ENCODE results near the gene DNAJB13. TPM values are rescaled to one million over a fixed set of nuclear protein-coding genes. Genes with fewer than 3 reads are reported as not detected.

The DNAJB13 gene
- total RNA-seq, 2 experiments from 2014 or later: 0.37 to 0.57 TPM

DNA sequence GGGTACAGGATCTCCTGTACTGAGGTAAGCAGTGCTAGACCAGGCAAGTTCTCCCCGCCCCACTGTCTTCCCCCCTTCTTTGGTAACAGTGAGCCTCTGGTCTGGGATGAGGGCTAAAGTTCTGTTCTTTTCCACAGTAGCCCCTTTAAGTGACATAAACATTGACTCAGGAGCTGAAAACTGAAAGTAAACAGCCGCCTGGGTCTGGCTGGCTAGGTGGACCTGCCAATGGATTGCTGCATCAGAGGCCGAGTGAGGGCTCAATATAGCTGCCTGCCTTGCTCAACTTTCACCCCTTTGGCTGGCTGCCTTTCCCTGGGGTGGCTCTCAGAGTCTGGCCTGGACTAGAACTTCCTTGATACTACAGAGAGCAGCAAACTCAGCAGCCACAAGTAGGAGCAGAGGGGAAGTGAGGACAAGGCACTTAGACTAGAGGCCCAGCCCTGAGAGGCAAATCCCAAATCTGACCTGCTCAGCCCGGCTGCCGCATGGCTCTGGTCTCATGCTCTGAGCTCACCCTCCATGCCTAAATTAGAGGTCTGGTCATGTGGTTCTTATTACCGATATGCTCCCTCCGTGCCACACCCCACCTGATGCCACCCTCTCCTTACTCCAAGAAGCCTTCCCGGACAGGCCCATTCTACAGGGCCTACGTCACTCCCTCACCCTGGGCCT, 67.6 kb downstream of the DNAJB13 start:
- POLR2A ChIA-PET: interaction anchor here (1.2 to 3.3 kb wide), 3 partner anchors 13 to 38 kb away, joined by 3 to 20 read pairs (median 19); no protein-coding TSS in a partner anchor
- no peaks in the 10 kb centered on the region for H3K27me3 Mint-ChIP-seq
- DNase-seq: no peak
- no peak overlapping the region for H3K27ac Mint-ChIP-seq
- H3K4me3 Mint-ChIP-seq: no peak overlapping the region
- H3K36me3 Mint-ChIP-seq (ENCODE audit: low read depth): peaks cover 23% of the 10 kb centered on the region
- CTCF ChIA-PET: interaction anchor here (0.7 to 3.2 kb wide), 5 partner anchors 13 to 46 kb away, joined by 3 to 11 read pairs (median 3); no protein-coding TSS in a partner anchor
- no peak for ATAC-seq
- peaks cover 42% of the 10 kb centered on the region for H3K4me1 Mint-ChIP-seq
- intact Hi-C loops (cut with DNase I, micrococcal nuclease): loop anchor here in 1 of 2 experiments (1.0 kb wide), 1 partner anchor 23 kb away; no protein-coding TSS in a partner anchor
- H3K9me3 Mint-ChIP-seq (ENCODE audit: low read depth): no peaks in the 10 kb centered on the region

DNA sequence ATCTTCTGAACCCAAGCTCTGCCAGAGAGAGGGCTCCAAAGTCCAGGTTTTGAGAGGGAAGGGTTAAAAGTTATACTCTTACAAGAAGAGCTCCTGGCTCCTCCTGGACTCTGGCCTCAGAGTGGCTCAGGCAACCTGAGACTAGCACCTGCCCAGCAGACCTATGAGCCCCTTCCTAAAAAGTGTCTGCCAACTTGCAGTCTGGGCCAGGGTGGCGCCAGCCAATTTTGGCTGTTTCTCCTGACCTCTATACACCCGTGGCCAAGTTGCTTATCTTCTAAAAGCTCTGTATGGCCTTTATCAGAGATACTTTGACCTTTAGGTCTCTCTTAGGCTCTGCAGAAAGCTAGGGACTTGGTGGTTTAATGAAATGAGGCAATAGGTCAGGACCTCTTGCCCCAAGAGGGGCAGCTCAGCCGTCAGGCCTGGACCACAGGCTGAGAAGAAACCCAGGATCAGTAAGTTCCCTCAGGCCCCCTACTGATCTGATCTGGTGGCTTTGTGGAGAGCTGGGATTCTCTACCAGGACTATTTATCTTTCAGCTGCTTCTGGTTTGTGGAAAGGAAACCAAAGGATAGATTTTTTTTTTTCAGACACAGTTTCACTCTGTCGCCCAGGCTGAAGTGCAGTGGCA, 68.4 kb downstream of the DNAJB13 start:
- POLR2A ChIA-PET: interaction anchor here (0.6 to 3.3 kb wide), 7 partner anchors 7 to 63 kb away, joined by 3 to 20 read pairs (median 6); partner anchors contain the start of gene UCP2
- CTCF ChIA-PET: interaction anchor here (1.1 to 3.2 kb wide), 4 partner anchors 14 to 24 kb away, joined by 3 to 11 read pairs (median 5); no protein-coding TSS in a partner anchor
- DNase-seq (no peak), ATAC-seq (no peak)
- Mint-ChIP-seq H3K27ac (no peak overlapping the region), H3K4me1 (peaks cover 41% of the 10 kb centered on the region), H3K9me3 (ENCODE audit: low read depth) (no peaks in the 10 kb centered on the region), H3K4me3 (peak overlapping the region; percentile 36), H3K27me3 (no peaks in the 10 kb centered on the region), H3K36me3 (ENCODE audit: low read depth) (peaks cover 28% of the 10 kb centered on the region)
- intact Hi-C loops (cut with DNase I, micrococcal nuclease): loop anchor here in 1 of 2 experiments (1.0 kb wide), 1 partner anchor 24 kb away; no protein-coding TSS in a partner anchor

GRCh38 chr11:74019860-74020259, 69.0 kb downstream of the DNAJB13 start:
- ATAC-seq (peak; percentile 86), DNase-seq (peak; percentile 83)
- H3K9me3 Mint-ChIP-seq (ENCODE audit: low read depth): no peaks in the 10 kb centered on the region
- ChIA-PET CTCF (interaction anchor here (1.3 to 3.2 kb wide), 4 partner anchors 15 to 40 kb away, joined by 3 to 11 read pairs (median 8); no protein-coding TSS in a partner anchor), POLR2A (interaction anchor here (0.7 to 3.3 kb wide), 5 partner anchors 8 to 40 kb away, joined by 3 to 20 read pairs (median 6); partner anchors contain the start of gene UCP2)
- peaks cover 28% of the 10 kb centered on the region for H3K36me3 Mint-ChIP-seq (ENCODE audit: low read depth)
- no peaks in the 10 kb centered on the region for H3K27me3 Mint-ChIP-seq
- intact Hi-C loops (cut with DNase I, micrococcal nuclease): loop anchor here (1.0 to 2.0 kb wide), 4 partner anchors 9 to 37 kb away; partner anchors contain the start of gene UCP2 (in 1 of the 2)
- peaks cover 38% of the 10 kb centered on the region for H3K4me1 Mint-ChIP-seq
- H3K4me3 Mint-ChIP-seq: peak overlapping the region; percentile 36
- no peak overlapping the region for H3K27ac Mint-ChIP-seq

Other genes starting within 250 kb of the DNAJB13 start
- 10 to 100 TPM; 57.9 to 58.9 TPM for gene RAB6A, start 190.0 kb upstream of the DNAJB13 start, total RNA-seq
- 10 to 100 TPM; 48.5 to 52.0 TPM for gene MRPL48, start 163.2 kb upstream of the DNAJB13 start, total RNA-seq
- 100 to 1,000 TPM; 103 to 112 TPM for gene COA4, start 74.2 kb upstream of the DNAJB13 start, total RNA-seq
- 10 to 100 TPM; 34.2 to 34.8 TPM for gene PAAF1, start 74.0 kb upstream of the DNAJB13 start, total RNA-seq
- 100 to 1,000 TPM; 259 to 261 TPM for gene UCP2, start 31.8 kb downstream of the DNAJB13 start, total RNA-seq
- under 1 TPM; 0.69 to 0.73 TPM for gene UCP3, start 58.1 kb downstream of the DNAJB13 start, total RNA-seq
- 10 to 100 TPM; 23.9 to 28.0 TPM for gene C2CD3, start 220.0 kb downstream of the DNAJB13 start, total RNA-seq
- 10 to 100 TPM; 54.2 to 61.5 TPM for gene PPME1, start 220.3 kb downstream of the DNAJB13 start, total RNA-seq

Measured in activated CD4-positive, alpha-beta T cell treated with anti-CD3 and anti-CD28 coated beads for 36 hours (primary cell).